ENCODE results near the gene UBAC2.

Gene UBAC2

DNA sequence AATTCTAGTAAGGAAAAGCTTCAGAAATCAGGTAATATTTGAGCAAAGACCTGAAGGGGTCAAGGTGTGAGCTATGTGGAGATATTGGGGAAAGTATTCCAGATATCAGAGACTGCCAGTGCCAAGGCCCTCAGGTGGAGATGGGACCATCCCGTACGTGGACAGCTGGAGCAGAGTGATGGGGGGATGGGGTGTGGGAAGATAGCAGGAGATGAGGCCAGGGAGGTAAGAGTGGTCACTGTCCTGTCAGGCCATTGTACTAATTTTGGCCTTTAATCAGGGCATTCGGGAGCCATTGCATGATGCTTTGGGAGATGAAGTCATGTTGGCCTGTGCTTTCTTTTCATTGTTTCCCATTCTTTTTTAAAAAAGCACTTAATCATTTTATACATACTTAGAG is 70.6 kb downstream of the UBAC2 start:
- peak overlapping the region; percentile 6; the same call in 1 of the 2 replicates for H3K4me3 ChIP-seq (ENCODE audit: low read length)
- TF ChIP-seq ZNF274 (IDR thresholded peaks at IDR 0.05; ENCODE audit: low read depth, low read length), result no peak

DNA sequence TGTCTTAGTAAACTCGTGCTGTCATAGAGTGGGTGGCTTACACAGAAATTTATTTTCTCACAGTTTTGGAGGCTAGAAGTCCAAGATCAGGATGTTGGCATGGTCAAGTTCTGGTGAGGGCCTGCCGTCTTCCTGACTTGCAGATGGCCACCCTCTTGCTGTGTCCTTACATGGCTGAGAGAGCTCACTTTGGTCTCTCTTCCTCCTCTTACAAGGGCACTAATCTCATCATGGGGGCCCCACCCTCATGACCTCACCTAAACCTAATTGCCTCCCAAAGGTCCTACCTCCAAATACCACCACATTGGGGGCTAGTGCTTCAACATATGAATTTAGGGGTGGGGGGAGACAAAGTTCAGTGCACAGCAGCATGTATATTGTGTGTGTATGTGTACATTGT is 71.8 kb downstream of the UBAC2 start:
- TF ChIP-seq ZNF274 (IDR thresholded peaks at IDR 0.05; ENCODE audit: low read depth, low read length), result no peak
- no peak overlapping the region for H3K4me3 ChIP-seq (ENCODE audit: low read length)

DNA sequence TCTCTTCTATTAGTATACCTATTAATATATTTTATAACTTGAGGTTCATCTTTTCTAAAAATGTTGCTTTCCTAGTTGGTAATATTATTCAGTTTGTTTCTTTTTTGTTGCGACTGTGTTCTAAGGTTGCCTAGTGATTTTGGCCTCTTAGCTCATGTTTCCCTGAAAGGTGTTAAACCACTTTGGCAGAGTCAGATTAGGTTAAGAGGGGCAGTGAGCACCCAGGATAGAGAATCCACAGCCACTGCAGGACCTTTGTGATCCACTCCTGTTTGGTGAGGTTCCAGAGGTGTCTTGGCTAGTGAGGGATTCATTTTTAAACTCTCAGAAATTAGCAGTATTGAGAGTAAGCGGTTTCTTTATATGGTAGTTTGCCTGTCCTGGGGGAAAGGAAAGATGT is 72.5 kb downstream of the UBAC2 start:
- TF ChIP-seq ZNF274 (IDR thresholded peaks at IDR 0.05; ENCODE audit: low read depth, low read length), result no peak
- H3K4me3 ChIP-seq (ENCODE audit: low read length), result no peak overlapping the region

DNA sequence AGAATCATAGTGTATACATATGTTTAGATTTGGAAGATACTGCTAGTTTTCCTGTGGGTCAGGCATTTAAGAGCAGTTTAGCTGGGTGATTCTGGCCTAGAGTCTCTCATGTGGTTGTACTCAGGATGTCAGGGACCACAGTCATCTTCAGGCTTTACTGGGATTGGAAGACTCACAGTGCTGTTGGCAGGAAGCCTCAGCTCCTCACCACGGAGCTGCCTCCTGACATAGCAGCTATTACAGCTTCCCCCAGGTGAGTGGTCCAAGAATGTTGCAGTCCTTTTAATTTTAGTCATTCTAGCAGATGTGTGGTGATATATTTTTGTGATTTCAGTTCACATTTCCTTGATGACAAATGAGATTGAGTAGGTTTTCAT is 74.4 kb downstream of the UBAC2 start:
- TF ChIP-seq ZNF274 (IDR thresholded peaks at IDR 0.05; ENCODE audit: low read depth, low read length), result no peak
- no peak overlapping the region for H3K4me3 ChIP-seq (ENCODE audit: low read length)

DNA sequence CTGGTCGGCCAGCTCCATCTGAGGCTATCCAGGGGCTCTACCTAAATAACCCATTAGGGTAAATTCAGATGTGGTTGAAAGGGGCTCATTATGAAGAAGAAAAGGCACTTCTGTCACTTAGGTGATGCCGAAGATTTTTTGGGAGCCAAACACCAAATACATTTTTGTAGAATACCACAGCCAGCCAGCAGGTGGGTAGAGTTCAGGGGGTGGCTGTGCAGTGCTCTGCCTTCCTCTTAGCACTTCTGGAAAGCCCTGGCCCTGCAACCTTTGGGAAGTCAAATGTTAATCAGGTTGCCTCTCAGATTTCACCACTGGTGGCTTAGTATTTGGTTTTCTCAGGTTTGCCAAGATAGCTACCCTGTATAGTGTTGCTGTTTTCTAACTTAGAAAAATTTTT is 76.1 kb downstream of the UBAC2 start:
- no peak overlapping the region for H3K4me3 ChIP-seq (ENCODE audit: low read length)
- no peak for TF ChIP-seq ZNF274 (IDR thresholded peaks at IDR 0.05; ENCODE audit: low read depth, low read length)

DNA sequence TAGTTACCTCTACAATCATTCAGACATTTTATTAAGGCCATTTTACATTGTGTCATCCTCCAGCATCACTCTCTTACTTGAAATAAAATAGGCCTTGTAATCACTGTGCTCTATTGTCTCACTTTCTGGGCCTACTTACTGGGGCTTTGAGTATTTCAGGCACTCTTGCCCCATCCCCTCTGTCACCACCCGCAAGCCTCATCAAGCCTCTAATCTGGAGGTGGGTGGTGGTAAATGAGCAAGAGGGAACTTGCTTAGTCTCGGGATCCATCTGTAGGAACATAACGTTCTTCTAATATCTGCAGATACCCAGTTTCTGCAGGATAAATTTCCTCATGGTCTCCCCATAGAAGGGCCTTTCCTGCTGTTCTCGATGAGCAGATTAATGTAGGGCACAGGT is 77.0 kb downstream of the UBAC2 start:
- no peak overlapping the region for H3K4me3 ChIP-seq (ENCODE audit: low read length)
- TF ChIP-seq ZNF274 (IDR thresholded peaks at IDR 0.05; ENCODE audit: low read depth, low read length), result no peak

DNA sequence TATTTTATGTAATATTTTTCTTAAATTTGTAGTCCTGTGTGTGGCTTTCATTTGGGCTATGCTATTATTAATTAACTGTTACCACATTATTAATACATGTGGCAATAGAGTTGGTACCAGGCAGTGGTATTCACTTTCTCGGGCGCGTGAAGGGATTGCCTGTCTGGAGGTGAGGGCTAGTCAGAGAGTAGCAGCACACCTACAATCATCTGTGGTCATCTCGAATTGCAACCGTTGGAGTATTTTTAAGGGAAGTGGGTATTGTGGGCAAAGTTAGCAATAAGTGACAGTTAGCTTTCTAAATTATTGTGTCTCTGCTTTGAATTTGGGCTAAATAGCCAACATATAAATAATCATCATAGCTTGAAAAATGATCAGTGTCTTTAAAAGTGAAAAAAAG is 77.5 kb downstream of the UBAC2 start:
- no peak overlapping the region for H3K4me3 ChIP-seq (ENCODE audit: low read length)
- TF ChIP-seq ZNF274 (IDR thresholded peaks at IDR 0.05; ENCODE audit: low read depth, low read length), result no peak

DNA sequence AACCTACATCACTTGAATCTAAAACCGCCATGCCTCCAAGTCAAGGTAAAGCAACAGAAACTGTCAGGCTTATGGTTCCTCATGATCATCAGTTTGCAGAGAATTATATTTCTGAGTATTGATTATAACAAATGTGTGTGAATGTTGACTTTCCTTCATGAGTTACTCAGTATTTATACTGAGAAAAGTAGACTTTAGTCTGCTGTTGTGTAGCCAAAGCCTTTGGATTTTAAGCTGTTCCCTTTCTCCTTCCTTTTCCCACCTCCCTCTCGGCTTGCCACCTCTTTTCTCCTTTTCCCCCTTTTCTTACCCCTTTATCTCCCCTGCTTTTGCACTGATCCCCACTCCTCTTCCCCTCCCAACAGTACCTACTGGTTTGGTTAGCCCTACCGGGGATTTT is 78.2 kb downstream of the UBAC2 start:
- H3K4me3 ChIP-seq (ENCODE audit: low read length), result no peak overlapping the region
- TF ChIP-seq ZNF274 (IDR thresholded peaks at IDR 0.05; ENCODE audit: low read depth, low read length), result no peak

DNA sequence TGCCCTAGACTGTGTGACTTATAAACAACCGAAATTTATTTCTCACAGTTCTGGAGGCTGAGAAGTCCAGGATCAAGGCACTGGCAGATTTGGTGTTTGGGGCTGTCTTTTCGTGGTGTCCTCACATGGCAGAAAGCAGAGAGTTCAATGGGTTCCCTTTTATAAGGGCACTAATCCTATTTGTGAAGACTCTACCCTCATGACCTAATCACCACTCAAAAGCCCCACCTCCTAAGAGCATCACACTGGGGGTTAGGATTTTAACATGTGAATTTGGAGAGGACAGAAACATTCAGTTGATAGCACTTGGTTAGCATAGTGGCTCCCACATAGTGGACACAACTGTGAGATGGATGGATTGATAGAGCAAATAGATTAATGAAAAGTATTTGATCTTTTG is 79.0 kb downstream of the UBAC2 start:
- TF ChIP-seq ZNF274 (IDR thresholded peaks at IDR 0.05; ENCODE audit: low read depth, low read length), result no peak
- no peak overlapping the region for H3K4me3 ChIP-seq (ENCODE audit: low read length)

DNA sequence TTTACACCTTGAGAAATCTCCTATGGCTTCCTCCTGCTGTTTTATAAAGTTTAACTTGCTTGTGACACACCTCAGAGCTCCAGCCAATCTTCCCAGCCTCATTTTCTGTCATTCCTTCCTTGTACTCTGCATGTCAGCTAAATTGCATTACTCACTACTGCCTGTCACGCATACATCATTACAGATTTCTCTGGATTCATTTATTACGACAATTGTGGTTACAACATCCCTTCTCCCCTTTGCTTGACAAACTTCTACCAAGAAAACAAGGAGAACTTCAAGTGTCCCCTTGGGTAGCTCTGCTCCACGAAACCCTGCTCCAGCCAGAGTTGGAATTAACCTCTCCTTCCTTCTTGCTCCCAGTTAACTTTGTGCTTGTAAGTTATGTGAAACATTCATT is 79.5 kb downstream of the UBAC2 start:
- TF ChIP-seq ZNF274 (IDR thresholded peaks at IDR 0.05; ENCODE audit: low read depth, low read length), result no peak

DNA sequence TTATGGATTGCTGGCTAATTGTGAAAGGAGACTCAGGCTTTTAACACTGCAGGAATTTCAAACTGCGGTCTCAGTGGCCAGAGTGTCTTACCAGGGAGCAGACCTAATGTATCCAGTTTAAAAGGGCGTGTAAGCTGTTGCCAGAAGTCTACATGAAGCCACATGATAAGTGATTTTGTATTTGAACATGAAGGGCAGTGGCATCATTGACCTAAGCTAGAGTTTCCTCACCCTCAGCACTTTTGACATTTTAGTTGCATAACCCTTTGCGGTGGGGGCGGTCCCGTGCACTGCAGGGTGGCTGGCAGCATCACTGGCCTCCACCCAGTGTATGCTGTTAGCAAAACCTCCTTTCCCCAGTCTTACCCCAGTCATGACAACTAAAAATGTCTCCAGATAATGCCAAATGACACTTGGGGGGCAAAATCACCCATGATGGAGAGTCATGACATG is 81.2 kb downstream of the UBAC2 start:
- TF ChIP-seq ZNF274 (IDR thresholded peaks at IDR 0.05; ENCODE audit: low read depth, low read length), result no peak
- peak overlapping the region; percentile 15; the same call in 1 of the 2 replicates for H3K4me3 ChIP-seq (ENCODE audit: low read length)

More for the DNA sequence above, 79.5 kb downstream of the UBAC2 start:
- H3K4me3 ChIP-seq (ENCODE audit: low read length), result peak overlapping the region; percentile 30; the same call in 1 of the 2 replicates

DNA sequence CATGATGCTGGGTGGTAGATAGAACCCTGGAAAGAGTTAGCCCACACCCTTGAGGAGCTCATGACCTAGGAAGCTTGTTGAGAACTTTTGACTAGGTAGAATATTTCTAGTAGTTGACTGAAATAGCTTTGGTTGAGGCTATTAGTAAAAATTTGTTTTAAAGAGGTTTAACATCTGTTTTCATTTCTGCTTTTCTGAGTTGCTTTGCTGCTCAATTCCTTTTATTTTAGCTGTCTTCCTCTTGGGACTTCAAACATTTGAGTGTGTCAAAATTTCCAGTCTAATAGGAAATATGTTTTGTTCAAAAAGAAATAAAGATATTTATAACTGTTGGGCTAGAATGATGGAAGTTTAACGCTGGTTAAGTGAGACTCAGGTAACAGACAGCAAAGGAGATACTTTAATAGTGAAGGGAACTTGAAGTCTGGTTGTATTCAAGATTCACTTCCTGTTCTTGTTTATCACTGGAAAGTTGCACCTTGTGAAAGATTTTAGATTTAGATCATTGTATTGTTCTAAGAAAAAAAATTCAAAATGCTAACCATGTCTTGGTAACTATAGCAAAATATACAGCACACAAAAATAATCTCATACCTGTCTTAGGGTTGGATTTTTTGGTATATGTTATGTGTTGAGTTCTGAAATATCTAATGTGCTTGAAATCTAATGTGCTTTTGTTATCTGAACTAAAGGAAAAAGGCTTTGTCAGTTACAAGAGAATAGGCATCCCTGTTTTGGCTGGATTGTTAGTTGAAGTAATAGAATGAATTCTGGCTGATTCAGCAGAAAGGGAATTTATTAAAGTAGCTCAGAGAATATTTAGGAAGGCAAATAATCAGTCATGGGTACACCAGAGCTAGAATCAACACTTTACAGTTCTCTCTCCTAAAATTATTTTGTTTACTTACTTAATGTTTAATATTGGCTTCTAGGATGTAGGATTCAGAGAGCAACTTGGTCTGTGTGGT is 81.9 kb downstream of the UBAC2 start:
- H3K4me3 ChIP-seq (ENCODE audit: low read length), result peak overlapping the region; percentile 15
- no peak for TF ChIP-seq ZNF274 (IDR thresholded peaks at IDR 0.05; ENCODE audit: low read depth, low read length)

DNA sequence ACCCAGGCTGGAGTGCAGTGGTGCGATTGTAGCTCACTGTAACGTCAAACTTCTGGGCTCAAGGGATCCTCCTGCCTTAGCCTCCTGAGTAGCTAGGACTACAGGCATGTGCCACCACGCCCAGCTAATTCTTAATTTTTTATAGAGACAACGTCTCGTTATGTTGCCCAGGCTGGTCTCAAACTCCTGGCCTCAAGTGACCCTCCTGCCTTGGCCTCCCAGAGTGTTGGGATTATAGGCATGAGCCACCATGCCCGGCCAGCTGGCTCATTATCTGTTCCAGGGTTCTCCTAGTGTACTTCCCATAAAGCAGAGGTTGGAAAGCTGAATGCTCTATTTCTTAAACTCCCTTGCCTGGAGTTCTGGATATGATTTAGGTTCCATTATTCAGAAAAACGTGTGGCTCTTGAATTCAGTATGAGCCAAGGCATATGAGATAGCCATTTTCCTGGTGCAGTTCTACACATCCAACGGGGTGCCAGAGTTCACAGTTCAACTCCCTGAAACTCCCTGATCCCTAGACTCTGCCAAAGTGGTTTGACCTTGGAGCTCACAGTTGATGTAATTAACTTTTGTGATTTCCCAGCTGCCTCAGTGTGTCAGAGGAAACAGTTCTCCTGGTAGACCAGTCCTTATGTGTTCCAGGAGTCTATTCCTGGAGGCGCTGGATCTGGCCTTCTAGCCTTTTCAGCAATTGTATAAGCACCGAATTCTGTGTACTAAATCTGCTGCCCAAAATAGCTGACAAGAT is 85.0 kb downstream of the UBAC2 start:
- TF ChIP-seq ZNF274 (IDR thresholded peaks at IDR 0.05; ENCODE audit: low read depth, low read length), result no peak
- H3K4me3 ChIP-seq (ENCODE audit: low read length), result no peak overlapping the region

DNA sequence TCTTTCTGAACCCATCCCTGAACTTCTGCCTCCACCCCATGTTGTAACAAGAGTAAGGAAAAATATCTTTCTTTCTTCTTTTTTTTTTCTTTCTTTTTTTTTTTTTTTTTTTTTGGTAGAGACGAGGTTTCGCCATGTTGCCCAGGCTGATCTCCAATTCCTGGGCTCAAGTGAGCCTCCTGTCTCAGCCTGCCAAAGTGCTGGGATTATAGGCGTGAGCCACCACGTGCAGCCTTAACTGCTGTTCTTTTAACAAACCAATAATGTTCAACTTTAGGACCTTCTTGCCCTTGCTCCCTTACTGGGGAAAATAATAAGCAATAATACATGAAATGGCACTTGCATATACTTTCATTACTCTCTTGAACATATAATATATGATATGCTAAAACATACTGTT is 86.9 kb downstream of the UBAC2 start:
- TF ChIP-seq ZNF274 (IDR thresholded peaks at IDR 0.05; ENCODE audit: low read depth, low read length), result no peak
- H3K4me3 ChIP-seq (ENCODE audit: low read length), result no peak overlapping the region

DNA sequence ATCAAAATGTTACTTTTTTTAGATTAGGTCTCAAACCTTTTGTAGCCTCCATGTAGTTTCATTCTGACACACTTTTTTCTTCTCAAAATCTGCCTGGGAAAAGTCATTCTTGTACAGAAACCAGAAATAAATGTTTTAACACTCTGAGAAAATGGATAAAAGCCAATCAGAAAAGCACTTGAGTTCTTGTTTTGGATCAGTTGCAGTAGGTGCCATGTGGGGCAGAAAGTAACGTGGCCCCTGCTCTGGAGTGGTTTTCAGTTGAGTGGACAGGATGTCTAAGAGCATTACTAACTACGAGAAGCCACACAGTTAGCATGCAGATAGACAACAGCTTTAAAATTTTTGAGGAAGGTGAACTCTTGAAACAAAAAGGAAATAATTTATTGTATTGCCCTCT is 87.4 kb downstream of the UBAC2 start:
- H3K4me3 ChIP-seq (ENCODE audit: low read length), result no peak overlapping the region
- no peak for TF ChIP-seq ZNF274 (IDR thresholded peaks at IDR 0.05; ENCODE audit: low read depth, low read length)
